GM23248 (cell line): ENCODE data around the gene ATP5IF1. TPM values are rescaled to one million over a fixed set of nuclear protein-coding genes. Genes with fewer than 3 reads are reported as not detected.
A peak's percentile ranks its signal among the peaks of the same experiment; 100 is the strongest.

Experiments used
- DNase-seq: peaks from one replicate; pipeline ENCODE4 v3.0.0-alpha.2; 2015
- H2AFZ ChIP-seq: fragments of 200-600 bp; sonication (generic); 2 replicates; pipeline ENCODE4 v1.6.1; 2016; ENCODE audit warnings: antibody characterized with exemption
- H3F3A ChIP-seq: fragments of 200-600 bp; sonication (generic); 2 replicates; pipeline ENCODE4 v1.6.1; 2016; ENCODE audit warnings: mild to moderate bottlenecking, antibody characterized with exemption, mixed run types; ENCODE audit not compliant: insufficient read depth
- H3K27ac ChIP-seq: fragments of 200-600 bp; sonication (generic); 2 replicates; pipeline ENCODE4 v1.5.1; 2016; ENCODE audit warnings: mild to moderate bottlenecking
- H3K27me3 ChIP-seq: fragments of 200-600 bp; sonication (generic); replicated peaks from 2 replicates; pipeline ENCODE4 v1.6.1; 2016; ENCODE audit warnings: mild to moderate bottlenecking; ENCODE audit not compliant: insufficient read depth
- H3K36me3 ChIP-seq: fragments of 200-600 bp; sonication (generic); 2 replicates; pipeline ENCODE4 v1.6.1; 2016; ENCODE audit warnings: low read depth, mild to moderate bottlenecking
- H3K4me1 ChIP-seq: fragments of 200-600 bp; sonication (generic); 2 replicates; pipeline ENCODE4 v1.6.1; 2016; ENCODE audit warnings: mild to moderate bottlenecking; ENCODE audit not compliant: insufficient read depth
- H3K4me2 ChIP-seq: fragments of 200-600 bp; sonication (generic); one replicate; pipeline ENCODE4 v1.6.1; 2016; ENCODE audit warnings: mild to moderate bottlenecking; ENCODE audit not compliant: unreplicated experiment
- H3K4me3 ChIP-seq: fragments of 200-600 bp; sonication (generic); 2 replicates; pipeline ENCODE4 v1.5.1; 2016; ENCODE audit warnings: mild to moderate bottlenecking
- H3K79me2 ChIP-seq: fragments of 200-600 bp; sonication (generic); 2 replicates; pipeline ENCODE4 v1.6.1; 2016; ENCODE audit warnings: mild to moderate bottlenecking; ENCODE audit not compliant: insufficient read depth
- H3K9ac ChIP-seq: fragments of 200-600 bp; sonication (generic); 2 replicates; pipeline ENCODE4 v1.6.1; 2016; ENCODE audit warnings: mild to moderate bottlenecking
- H3K9me2 ChIP-seq: fragments of 200-600 bp; sonication (generic); 2 replicates; pipeline ENCODE4 v1.6.1; 2016; ENCODE audit warnings: mixed run types, mild to moderate bottlenecking, moderate library complexity; ENCODE audit not compliant: insufficient read depth
- H3K9me3 ChIP-seq: fragments of 200-600 bp; sonication (generic); one replicate; pipeline ENCODE4 v1.6.1; 2017; ENCODE audit warnings: low read depth
- H4K20me1 ChIP-seq: fragments of 200-600 bp; sonication (generic); 2 replicates; pipeline ENCODE4 v1.6.0; 2016; ENCODE audit not compliant: insufficient read depth
- EZH2 ChIP-seq: fragments of 200-600 bp; sonication (generic); IDR thresholded peaks from 2 replicates; pipeline ENCODE4 v1.6.1; 2018; ENCODE audit warnings: antibody characterized with exemption, mild to moderate bottlenecking; ENCODE audit not compliant: insufficient read depth, poor library complexity, severe bottlenecking
- EZH2phosphoT487 ChIP-seq: fragments of 200-600 bp; sonication (generic); IDR thresholded peaks from 2 replicates; pipeline ENCODE4 v1.6.1; 2018; ENCODE audit warnings: antibody characterized with exemption, moderate library complexity, mild to moderate bottlenecking, low read depth; ENCODE audit not compliant: insufficient read depth
- WGBS, 2 experiments: methylation state at CpG; one replicate each; pipeline ENCODE4 v1.1.6; 2015 to 2017; ENCODE audit warnings: low lambda C conversion rate in 2 of 2, low coverage in 1 of 2; ENCODE audit errors: missing lambda C conversion rate in 2 of 2; 5-methylcytosine and 5-hydroxymethylcytosine counted together
- in situ Hi-C: fragments of 300-500 bp; cut with MboI; formaldehyde crosslinking; loops from 2 replicates; pipeline ENCODE4 v1.15.0; 2020
- polyA plus RNA-seq: library from polyadenylated mRNA; unstranded; fragments of >200 nt; fragmentation: Nextera tagmentation; extraction: Ambion mirVana; gene quantifications from 2 replicates; pipeline ENCODE4 v1.2.1, GENCODE V29; 2016
- total RNA-seq: library from RNA; depleted of rRNA; stranded (reverse); fragments of >200 nt; shearing (Covaris generic); gene quantifications from 2 replicates; pipeline ENCODE4 v1.2.3, GENCODE V29; 2014

ATP5IF1 gene
- total and polyA plus RNA-seq, 2 experiments from 2014 or later = 98.1 to 418 TPM

DNA sequence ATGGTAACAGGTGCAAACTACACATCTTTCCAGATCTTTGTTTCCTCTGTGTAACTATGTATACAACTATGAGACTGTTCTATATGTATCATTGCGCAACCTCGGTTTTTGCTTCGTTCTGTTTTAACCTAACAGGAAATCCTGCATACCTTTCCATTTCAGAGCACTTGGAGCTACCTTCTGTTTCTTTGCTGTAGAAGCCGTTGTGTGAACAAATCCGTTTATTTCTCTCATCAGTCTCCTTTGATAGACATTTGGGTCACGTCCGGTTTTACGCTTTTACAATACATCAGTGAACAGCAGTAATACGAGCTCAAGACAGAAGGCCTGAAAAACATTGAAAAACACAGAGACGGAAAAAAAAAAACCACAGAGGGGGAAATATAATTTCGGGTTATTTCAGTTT, 10.5 kb downstream of the ATP5IF1 start:
- Histone ChIP-seq H4K20me1 (no peaks in the 10 kb centered on the region), H3K9me2 (no peaks in the 10 kb centered on the region), H3K27ac (peak overlapping the region; percentile 82), H3K4me2 (peak overlapping the region; percentile 100), H3K9me3 (no peaks in the 10 kb centered on the region), H3K9ac (peak overlapping the region; percentile 87), H3K4me1 (peaks cover 32% of the 10 kb centered on the region), H3K36me3 (no peaks in the 10 kb centered on the region), H3F3A (peaks cover 39% of the 10 kb centered on the region), H2AFZ (peak overlapping the region; percentile 93), H3K4me3 (peak overlapping the region; percentile 93), H3K79me2 (no peaks in the 10 kb centered on the region), H3K27me3 (no peaks in the 10 kb centered on the region)
- DNase-seq = peak; percentile 63
- WGBS, 2 experiments = 5% methylated on average over 11 of the region's 11 CpGs
- in situ Hi-C loops = no loop called here
- TF ChIP-seq EZH2phosphoT487 = no peak
- TF ChIP-seq EZH2 = no peak

DNA sequence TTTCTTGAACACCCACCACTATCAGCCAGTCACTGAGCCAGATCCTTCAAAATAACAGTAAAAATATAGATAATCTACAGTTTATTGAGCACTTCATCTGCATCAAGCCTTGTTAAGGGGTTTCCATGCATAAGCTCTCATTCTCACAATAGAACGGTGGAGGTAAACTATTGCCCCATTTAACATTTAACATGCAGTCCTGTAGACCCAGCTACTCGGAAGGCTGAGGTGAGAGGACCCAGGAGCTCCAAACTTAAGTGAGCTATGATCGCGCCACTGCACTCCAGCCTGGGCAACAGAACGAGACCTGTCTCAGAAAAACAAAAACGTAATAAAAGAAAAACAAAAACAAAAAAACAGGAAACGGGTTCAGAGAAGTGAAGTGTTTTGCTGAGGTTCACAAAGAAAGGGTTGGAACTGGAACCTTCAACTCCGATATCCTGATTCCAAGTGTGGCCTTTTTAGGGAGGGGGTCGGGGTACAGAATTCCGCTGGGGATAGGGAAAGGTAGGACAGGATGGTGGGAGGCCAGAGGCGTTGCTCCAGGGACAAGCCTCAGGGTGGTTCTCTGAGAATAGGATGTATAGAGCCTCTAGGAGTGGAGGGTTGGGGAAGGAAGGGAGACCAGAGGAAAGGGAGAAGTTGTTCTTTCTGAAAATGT, 11.8 kb downstream of the ATP5IF1 start:
- TF ChIP-seq EZH2phosphoT487 = no peak
- TF ChIP-seq EZH2 = no peak
- Histone ChIP-seq H3K9me3 (no peaks in the 10 kb centered on the region), H3K4me3 (peak overlapping the region; percentile 93), H3K27ac (peak overlapping the region; percentile 80), H3F3A (peaks cover 39% of the 10 kb centered on the region), H3K79me2 (no peaks in the 10 kb centered on the region), H3K9me2 (no peaks in the 10 kb centered on the region), H3K4me1 (peaks cover 37% of the 10 kb centered on the region), H3K4me2 (peak overlapping the region; percentile 69), H3K27me3 (no peaks in the 10 kb centered on the region), H3K36me3 (no peaks in the 10 kb centered on the region), H2AFZ (peak overlapping the region; percentile 91), H4K20me1 (no peaks in the 10 kb centered on the region), H3K9ac (peak overlapping the region; percentile 61)
- 53 to 59% methylated on average over 11 of the region's 11 CpGs for WGBS, 2 experiments
- DNase-seq = no peak
- in situ Hi-C loops = no loop called here

DNA sequence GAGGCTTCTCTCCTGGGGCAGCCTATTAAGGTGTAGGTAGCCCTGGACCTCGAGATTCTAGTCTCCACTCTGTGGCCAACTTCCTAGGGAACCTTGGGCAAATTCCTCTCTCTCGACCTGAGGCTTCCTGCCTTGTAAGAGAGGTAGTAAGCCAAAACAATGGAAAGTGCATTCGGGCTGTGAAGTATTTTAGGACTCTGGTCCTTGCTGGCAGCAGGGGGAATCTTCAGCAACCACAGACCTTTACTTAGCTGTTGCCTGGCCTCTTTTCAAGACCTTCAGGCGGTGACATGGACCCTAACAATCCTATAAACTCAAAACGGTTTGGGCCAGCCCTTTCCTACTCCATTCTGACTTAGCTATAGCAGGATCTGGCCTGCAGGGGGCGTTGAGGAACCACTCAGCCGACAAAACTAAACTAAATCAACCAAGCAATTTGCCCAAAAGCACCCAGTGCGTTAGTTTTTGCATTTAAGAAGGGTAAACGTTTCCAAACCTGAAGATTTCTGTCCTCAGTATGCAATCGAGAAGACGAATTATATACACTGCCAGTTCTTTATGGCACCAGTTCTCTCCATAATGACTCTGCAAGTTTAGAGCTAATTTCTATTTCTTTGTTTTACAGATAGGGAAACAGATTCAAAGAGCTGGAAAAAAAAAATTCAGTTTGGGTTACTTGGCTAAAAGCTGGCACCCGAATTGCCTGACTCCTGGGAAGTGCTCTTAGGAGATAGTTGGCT, 12.5 kb downstream of the ATP5IF1 start:
- Histone ChIP-seq H3K4me2 (peak overlapping the region; percentile 91), H3K79me2 (no peaks in the 10 kb centered on the region), H3K27me3 (no peaks in the 10 kb centered on the region), H3K36me3 (no peaks in the 10 kb centered on the region), H3K9me3 (no peaks in the 10 kb centered on the region), H3F3A (peaks cover 39% of the 10 kb centered on the region), H2AFZ (peak overlapping the region; percentile 91), H3K27ac (peak overlapping the region; percentile 80), H3K4me1 (peaks cover 37% of the 10 kb centered on the region), H4K20me1 (no peaks in the 10 kb centered on the region), H3K9ac (peak overlapping the region; percentile 61), H3K9me2 (no peaks in the 10 kb centered on the region), H3K4me3 (peak overlapping the region; percentile 61)
- in situ Hi-C loops = no loop called here
- peak; percentile 86 for DNase-seq
- 0 to 1% methylated on average over 12 of the region's 12 CpGs for WGBS, 2 experiments
- TF ChIP-seq EZH2 (no peak), EZH2phosphoT487 (no peak)

DNA sequence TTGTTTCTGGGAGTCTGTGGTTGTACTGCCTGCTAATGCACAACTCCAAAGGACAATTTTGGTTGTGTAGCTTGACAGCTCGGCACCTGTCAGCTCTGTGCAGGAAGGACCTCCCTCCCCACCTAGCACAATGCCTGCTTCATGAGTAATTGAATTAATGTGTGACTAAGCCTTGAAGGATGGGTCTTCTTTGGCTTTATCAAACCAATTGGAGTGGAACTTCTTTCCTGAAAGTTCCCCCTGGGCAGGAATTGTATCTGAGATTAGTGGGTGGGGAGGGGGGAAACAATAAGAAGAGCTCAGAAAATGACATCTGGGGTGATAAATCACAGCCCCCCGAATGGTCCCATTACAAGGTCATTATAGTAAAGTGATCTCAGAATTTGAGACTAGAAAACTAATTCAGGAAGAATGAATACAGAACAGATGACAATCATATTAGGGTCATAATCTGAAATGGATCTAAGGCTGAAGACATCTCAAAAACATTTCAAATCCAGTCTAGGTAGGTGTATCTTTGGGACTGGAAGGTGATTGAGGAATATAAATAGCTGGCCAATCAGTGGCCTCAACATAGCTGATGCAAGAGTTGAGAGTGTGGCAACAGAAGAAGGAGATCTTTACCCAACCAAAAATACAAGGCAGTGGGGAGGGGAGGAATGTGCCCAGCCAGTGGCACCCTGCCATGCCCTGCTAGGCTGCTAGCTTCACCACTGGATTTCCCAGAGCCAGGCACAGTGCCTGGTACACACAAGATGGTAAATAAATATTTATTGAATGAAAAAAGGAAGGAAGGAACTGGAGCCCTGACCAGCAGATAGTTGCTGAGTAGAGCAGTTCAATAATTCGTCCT, 13.3 kb downstream of the ATP5IF1 start:
- TF ChIP-seq EZH2 (no peak), EZH2phosphoT487 (no peak)
- no peaks in the 10 kb centered on the region for H3K9me2 ChIP-seq
- H3K79me2 ChIP-seq = no peaks in the 10 kb centered on the region
- H3K4me3 ChIP-seq = peak overlapping the region; percentile 61
- H3F3A ChIP-seq = peaks cover 35% of the 10 kb centered on the region
- no peaks in the 10 kb centered on the region for H4K20me1 ChIP-seq
- in situ Hi-C loops = no loop called here
- H3K36me3 ChIP-seq = no peaks in the 10 kb centered on the region
- H3K9ac ChIP-seq = peak overlapping the region; percentile 61
- 37 to 39% methylated on average over 3 of the region's 3 CpGs for WGBS, 2 experiments
- H3K9me3 ChIP-seq = no peaks in the 10 kb centered on the region
- peak overlapping the region; percentile 91 for H2AFZ ChIP-seq
- H3K4me1 ChIP-seq = peaks cover 37% of the 10 kb centered on the region
- H3K27ac ChIP-seq = peak overlapping the region; percentile 80
- H3K4me2 ChIP-seq = peak overlapping the region; percentile 91
- no peaks in the 10 kb centered on the region for H3K27me3 ChIP-seq
- peak; percentile 75 for DNase-seq
